GM12874 (cell line): ENCODE measurements around the gene DRAP1.

ENCODE experiments used
- TF ChIP-seq, protein P1 (sequence below): IDR thresholded peaks from 2 replicates; pipeline ENCODE4 v1.5.1; 2011; ENCODE audit warnings: low read depth, mild to moderate bottlenecking, control low read depth, low read length, moderate library complexity; ENCODE audit not compliant: insufficient read depth

DRAP1 gene

DNA sequence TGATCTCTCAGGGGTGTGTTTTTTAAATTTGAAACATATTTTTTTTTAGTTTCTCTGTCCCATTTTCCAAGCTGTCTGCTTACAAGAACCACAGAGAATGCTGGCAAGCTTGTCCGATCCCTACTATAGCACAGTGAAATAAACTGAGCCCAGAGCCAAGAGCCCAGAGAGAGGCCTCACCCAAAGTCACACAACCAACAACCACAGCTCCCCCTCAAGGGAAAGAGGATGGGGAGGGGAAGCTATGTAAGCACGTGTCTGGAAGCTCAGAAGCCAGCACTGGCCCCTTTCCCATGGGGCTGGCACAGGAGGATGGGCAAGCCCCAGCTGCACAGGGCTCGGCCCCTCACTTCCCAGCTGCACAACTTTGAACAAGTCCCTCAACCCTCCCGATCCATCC lies 39.1 kb downstream of the DRAP1 start:
- TF ChIP-seq, protein P1, sequence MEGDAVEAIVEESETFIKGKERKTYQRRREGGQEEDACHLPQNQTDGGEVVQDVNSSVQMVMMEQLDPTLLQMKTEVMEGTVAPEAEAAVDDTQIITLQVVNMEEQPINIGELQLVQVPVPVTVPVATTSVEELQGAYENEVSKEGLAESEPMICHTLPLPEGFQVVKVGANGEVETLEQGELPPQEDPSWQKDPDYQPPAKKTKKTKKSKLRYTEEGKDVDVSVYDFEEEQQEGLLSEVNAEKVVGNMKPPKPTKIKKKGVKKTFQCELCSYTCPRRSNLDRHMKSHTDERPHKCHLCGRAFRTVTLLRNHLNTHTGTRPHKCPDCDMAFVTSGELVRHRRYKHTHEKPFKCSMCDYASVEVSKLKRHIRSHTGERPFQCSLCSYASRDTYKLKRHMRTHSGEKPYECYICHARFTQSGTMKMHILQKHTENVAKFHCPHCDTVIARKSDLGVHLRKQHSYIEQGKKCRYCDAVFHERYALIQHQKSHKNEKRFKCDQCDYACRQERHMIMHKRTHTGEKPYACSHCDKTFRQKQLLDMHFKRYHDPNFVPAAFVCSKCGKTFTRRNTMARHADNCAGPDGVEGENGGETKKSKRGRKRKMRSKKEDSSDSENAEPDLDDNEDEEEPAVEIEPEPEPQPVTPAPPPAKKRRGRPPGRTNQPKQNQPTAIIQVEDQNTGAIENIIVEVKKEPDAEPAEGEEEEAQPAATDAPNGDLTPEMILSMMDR = no peak

GRCh38 chr11:65958774-65959420 lies 39.7 kb downstream of the DRAP1 start:
- TF ChIP-seq, protein P1 = no peak

DNA sequence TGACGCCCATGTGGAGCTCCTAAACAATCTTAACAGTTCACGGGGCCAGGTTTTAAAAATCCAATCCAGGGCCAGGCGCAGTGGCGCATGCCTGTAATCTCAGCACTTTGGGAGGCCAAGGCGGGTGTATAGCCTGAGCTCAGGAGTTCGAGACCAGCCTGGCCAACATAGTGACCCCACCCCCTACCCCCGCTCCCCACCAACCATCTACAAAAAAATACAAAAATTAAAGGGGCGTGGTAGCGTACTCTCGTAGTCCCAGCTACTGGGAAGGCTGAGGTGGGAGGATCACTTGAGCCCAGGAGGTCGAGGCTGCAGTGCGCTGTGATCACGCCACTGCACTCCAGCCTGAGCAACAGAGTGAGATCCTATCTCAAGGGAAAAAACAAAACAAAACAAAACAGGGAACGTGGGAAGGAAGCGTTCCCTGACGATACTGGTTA lies 41.6 kb downstream of the DRAP1 start:
- TF ChIP-seq, protein P1 = no peak

DNA sequence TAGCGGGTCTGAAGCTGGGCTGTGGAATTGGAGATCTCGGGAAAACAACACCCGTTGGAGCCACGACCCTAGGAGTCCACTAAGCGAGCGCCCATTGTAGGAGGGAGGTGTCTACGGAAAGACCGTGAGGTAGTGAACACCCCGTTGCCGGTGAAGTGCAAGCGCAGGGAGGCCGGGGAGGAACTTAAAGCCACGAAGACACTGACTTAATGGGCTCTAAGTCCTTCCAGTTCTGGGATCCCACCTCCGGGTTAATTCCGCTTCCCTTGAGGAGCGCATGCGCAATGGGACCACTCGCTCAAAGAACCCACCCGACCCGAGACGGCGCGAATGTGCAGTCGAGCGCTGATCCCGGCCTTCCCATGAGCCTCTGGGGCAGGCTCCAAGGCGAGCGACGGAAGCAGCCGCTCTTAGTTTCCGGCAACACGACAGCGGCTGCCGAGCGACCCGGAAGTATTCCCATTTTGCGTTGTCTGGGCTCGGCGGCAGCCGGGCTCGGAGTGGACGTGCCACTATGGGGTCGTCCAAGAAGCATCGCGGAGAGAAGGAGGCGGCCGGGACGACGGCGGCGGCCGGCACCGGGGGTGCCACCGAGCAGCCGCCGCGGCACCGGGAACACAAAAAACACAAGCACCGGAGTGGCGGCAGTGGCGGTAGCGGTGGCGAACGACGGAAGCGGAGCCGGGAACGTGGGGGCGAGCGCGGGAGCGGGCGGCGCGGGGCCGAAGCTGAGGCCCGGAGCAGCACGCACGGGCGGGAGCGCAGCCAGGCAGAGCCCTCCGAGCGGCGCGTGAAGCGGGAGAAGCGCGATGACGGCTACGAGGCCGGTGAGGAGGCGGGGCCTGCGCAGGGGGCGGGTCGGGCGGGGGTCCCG lies 42.3 kb downstream of the DRAP1 start, which contains the start of gene SART1:
Gene SART1 (plus strand): TSS at position 468 of the 874 bp plus-strand sequence. CDS start 47 bp downstream, at position 515.
- TF ChIP-seq, protein P1 = no peak

DNA sequence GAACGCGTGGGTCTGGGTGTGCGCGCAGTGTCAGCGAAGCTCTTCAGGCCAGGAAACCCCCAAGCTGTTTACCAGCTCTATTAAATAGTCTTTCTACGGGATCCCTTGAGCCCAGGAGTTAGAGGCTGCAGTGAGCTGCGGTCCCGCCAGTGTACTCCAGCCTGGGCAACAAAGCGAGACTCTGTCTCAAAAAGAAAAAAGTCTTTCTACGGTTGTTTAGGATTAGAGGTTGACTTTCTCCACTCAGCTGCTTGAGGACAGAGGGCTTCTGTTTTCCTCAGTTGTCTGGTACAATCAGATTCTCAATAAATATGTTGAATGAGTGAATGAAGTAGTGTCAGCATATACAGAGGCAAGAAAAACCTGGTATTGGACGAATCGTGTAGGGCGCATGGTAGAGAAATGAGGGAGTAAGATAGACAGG lies 42.9 kb downstream of the DRAP1 start:
- TF ChIP-seq, protein P1 = no peak

- TF ChIP-seq, protein P1 = no peak
Measured at GRCh38 chr11:65964906-65965305, 45.7 kb downstream of the DRAP1 start.

DNA sequence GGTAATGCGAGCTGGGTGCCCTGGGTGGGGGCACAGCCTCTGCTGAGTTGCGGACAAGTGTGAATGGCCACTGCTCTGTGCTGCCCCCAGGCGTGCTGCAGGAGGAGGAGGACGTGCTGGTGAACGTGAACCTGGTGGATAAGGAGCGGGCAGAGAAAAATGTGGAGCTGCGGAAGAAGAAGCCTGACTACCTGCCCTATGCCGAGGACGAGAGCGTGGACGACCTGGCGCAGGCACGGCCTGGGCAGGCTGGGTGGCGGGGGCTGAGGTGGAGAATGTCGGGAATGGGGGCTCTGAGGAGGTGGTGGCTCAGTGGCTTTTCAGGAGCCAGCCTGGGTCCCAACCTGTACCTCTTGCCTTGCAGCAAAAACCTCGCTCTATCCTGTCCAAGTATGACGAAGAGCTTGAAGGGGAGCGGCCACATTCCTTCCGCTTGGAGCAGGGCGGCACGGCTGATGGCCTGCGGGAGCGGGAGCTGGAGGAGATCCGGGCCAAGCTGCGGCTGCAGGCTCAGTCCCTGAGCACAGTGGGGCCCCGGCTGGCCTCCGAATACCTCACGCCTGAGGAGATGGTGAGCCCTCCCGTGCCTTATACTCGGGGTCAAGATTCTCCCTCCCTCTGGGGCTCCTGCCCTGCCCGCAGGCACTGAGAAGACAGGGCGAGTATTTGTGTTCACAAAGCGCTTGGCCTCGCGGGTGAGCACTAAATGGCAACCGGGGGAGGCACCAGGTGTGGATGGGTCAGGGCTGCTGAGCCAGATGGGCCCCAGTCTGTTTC lies 46.9 kb downstream of the DRAP1 start:
- TF ChIP-seq, protein P1 = no peak
